WERI-Rb-1 (cell line): Measurements from ENCODE around the gene SMG7.

Experiments used
- DNase-seq: peaks from one replicate; pipeline ENCODE4 v3.0.0-alpha.2; 2020
- H3K27ac ChIP-seq: fragments of 250-450 bp; sonication (Bioruptor Pico); 2 replicates; pipeline ENCODE4 v1.5.1; 2020; ENCODE audit warnings: mild to moderate bottlenecking, moderate library complexity
- H3K27me3 ChIP-seq: fragments of 250-450 bp; sonication (Bioruptor Pico); 2 replicates; pipeline ENCODE4 v1.5.1; 2021; ENCODE audit warnings: mild to moderate bottlenecking, low read depth, moderate library complexity; ENCODE audit not compliant: insufficient read depth, severe bottlenecking
- H3K36me3 ChIP-seq: fragments of 250-450 bp; sonication (Bioruptor Pico); 2 replicates; pipeline ENCODE4 v1.5.1; 2020; ENCODE audit warnings: mild to moderate bottlenecking, moderate library complexity
- H3K4me3 ChIP-seq: 2 replicates; pipeline ENCODE4 v1.5.1; 2011; ENCODE audit warnings: low read depth, mild to moderate bottlenecking, control low read depth, low read length
- H3K9me3 ChIP-seq: fragments of 250-450 bp; sonication (Bioruptor Pico); 2 replicates; pipeline ENCODE4 v1.5.1; 2021; ENCODE audit warnings: mild to moderate bottlenecking, moderate library complexity; ENCODE audit not compliant: severe bottlenecking
- CTCF ChIP-seq: IDR thresholded peaks from 2 replicates; pipeline ENCODE4 v1.5.1; 2011; ENCODE audit warnings: low read depth, mild to moderate bottlenecking, control low read depth, inconsistent platforms, low read length

SMG7 gene

DNA sequence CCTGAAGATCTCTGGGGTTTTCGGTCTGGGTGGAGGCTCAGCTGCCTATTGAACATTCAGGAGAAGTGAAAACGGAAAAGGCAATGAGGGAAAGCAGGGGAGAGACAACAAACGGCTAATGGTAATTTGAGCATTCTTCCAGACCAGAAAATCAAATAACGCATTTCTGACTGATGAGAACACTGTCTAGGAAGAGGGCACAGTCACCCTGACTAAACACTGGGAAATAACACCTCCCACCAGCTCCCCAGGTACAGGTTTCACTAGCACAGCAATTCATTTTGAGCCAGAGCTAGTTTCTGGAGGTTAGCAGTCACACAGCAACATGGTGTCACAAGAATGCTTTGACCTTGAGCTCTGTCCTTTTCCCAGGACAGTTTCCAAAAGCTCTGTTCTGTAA is 96.8 kb downstream of the SMG7 start:
- H3K27me3 ChIP-seq = no peaks in the 10 kb centered on the region
- H3K27ac ChIP-seq = no peak overlapping the region
- TF ChIP-seq CTCF = no peak
- H3K9me3 ChIP-seq = no peaks in the 10 kb centered on the region
- H3K36me3 ChIP-seq = no peaks in the 10 kb centered on the region
- H3K4me3 ChIP-seq = no peak overlapping the region
- DNase-seq = no peak

- H3K27ac ChIP-seq = no peak overlapping the region
Observed at GRCh38 chr1:183569801-183570200, 97.5 kb downstream of the SMG7 start.

GRCh38 chr1:183570451-183570850 is 98.2 kb downstream of the SMG7 start:
- Histone ChIP-seq H3K36me3 (no peaks in the 10 kb centered on the region), H3K27ac (no peak overlapping the region), H3K27me3 (no peaks in the 10 kb centered on the region), H3K4me3 (no peak overlapping the region), H3K9me3 (no peaks in the 10 kb centered on the region)
- no peak for TF ChIP-seq CTCF
- no peak for DNase-seq

More at GRCh38 chr1:183569801-183570200, 97.5 kb downstream of the SMG7 start:
- Histone ChIP-seq H3K4me3 (no peak overlapping the region), H3K9me3 (no peaks in the 10 kb centered on the region), H3K36me3 (no peaks in the 10 kb centered on the region), H3K27me3 (no peaks in the 10 kb centered on the region)
- no peak for DNase-seq
- no peak for TF ChIP-seq CTCF

DNA sequence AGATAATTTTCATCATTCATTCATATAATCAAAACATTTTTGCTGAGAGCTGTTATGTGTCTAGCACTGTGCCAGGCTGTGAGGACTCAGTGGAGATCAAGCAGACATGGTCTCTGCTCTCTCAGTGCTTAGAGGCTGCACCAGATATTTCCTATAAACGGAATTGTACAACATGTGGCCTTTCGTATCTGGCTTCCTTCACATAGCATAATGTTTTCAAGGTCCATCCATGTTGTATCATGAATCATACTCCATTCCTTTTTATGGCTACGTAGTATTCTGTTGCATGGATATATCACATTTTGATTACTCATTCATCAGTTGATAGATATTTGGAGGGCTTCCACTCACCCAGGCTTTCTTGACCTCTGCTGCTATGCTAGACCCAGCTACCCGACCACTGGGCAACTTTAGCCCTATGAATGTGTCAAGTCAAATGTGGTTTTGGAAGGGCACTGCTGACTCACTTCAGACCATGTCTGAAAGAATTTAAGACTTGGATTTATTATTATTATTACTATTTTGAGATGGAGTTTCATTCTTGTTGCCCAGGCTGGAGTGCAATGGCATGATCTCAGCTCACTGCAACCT is 99.5 kb downstream of the SMG7 start:
- DNase-seq = no peak
- TF ChIP-seq CTCF = no peak
- H3K9me3 ChIP-seq = no peaks in the 10 kb centered on the region
- H3K27me3 ChIP-seq = no peaks in the 10 kb centered on the region
- H3K36me3 ChIP-seq = no peaks in the 10 kb centered on the region
- H3K27ac ChIP-seq = no peak overlapping the region
- no peak overlapping the region for H3K4me3 ChIP-seq

DNA sequence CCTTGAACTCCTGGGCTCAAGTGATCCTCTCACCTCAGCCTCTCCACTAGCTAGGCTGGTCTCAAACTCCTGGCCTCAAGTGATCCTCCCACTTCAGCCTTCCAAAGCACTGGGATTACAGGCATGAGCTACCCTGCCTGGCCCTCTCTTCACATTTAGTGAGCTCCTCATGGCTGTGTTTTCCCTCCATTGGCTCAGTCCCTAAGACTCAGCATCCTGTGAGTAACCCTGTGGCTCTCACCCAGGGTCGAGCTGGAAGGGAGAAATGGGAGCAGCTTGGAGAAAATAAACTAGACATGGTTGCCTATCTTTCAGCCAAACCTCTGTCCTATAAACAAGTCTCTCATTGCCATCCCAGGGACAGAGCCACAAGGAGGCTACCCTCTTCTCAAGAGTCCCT is 100.4 kb downstream of the SMG7 start:
- no peak overlapping the region for H3K27ac ChIP-seq
- no peak overlapping the region for H3K4me3 ChIP-seq
- no peaks in the 10 kb centered on the region for H3K9me3 ChIP-seq
- no peak for TF ChIP-seq CTCF
- no peaks in the 10 kb centered on the region for H3K27me3 ChIP-seq
- H3K36me3 ChIP-seq = no peaks in the 10 kb centered on the region
- DNase-seq = no peak

- H3K27ac ChIP-seq = no peak overlapping the region
- DNase-seq = no peak
- no peaks in the 10 kb centered on the region for H3K36me3 ChIP-seq
- no peak for TF ChIP-seq CTCF
- no peak overlapping the region for H3K4me3 ChIP-seq
- no peaks in the 10 kb centered on the region for H3K27me3 ChIP-seq
- H3K9me3 ChIP-seq = no peaks in the 10 kb centered on the region
Observed at GRCh38 chr1:183575606-183576005, 103.3 kb downstream of the SMG7 start.
